NCI-H1417 (cell line): Measurements from ENCODE around the gene PVALEF.
A peak's percentile ranks its signal among the peaks of the same experiment; 100 is the strongest.
"Not testable (repeated sequence)": the region's sequence is repeated elsewhere in the genome, so short reads cannot be mapped to it uniquely, and the experiment has no call there.

ENCODE experiments used
- DNase-seq, 3 experiments: peaks; one replicate each; lab custom pipeline; 2025; lab: John Stamatoyannopoulos, UW

PVALEF gene

DNA sequence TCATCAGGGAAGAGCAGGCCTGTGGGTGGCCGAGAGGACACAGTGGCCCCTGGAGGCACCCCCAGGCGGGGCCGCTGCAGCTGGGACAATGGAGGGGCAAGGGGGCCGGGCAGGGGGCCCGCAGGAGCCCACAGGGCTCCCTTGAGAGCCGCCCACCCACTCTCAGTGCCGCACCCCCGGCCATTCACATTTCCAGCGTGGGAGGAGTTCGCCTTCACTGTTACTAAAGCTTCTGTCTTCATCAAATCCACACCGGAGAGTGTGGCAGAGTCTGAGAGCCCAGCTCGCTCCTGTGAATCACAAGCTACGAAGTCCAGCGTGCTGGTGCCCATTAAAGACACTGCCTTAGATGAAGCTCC is 20.9 kb upstream of the PVALEF start:
- DNase-seq: no peak

DNA sequence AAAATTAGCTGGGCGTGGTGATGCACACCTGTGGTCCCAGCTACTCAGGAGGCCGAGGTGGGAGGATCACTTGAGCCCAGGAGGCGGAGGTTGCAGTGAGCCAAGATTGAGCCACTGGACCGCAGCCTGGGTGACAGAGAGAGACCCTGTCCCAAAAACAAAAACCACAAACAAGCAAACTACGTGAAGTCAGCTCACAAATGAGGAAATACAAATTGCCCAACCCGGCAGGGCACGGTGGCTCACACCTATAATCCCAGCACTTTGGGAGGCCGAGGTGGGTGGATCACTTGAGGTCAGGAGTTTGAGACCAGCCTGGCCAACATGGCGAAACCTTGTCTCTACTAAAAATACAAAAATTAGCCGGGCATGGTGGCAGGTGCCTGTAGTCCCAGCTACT is 19.1 kb upstream of the PVALEF start:
- DNase-seq: not testable (repeated sequence)

DNA sequence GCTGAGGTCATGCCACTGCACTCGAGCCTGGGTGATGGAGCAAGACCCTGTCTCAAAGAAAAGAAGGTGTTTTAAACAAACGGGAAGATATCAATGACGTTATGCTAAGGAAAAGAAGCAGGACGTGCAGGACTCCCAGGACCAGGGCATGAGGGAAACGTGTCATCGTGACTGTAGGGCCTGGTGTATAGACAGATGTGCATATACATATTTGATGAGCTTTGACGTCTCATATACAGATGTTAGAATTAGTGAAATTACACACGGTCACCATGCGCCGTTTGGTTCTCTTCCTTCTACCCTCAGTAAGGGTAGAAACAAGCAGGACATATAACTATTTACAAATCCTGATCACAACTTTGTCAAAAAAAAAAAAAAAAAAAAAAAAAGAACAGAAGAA is 17.6 kb upstream of the PVALEF start:
- no peak for DNase-seq

DNA sequence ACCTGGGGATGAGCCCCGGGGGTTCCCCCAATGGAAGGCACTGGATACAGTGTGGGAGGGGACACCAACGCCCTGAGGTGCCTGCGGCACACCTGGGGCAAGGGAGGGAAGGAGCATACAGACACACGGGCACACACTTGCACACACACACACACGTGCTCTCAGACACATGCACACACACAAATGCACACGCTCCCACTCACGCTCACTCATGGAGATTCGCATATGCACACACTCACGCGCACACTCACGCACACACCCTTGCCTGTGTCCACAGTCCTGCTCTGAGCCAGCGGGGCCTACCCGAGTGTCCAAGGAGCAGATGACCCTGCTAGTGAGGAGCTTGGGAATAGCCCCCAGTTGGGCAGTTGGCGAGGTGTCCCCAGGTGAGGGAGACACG is 16.7 kb upstream of the PVALEF start:
- no peak for DNase-seq

DNA sequence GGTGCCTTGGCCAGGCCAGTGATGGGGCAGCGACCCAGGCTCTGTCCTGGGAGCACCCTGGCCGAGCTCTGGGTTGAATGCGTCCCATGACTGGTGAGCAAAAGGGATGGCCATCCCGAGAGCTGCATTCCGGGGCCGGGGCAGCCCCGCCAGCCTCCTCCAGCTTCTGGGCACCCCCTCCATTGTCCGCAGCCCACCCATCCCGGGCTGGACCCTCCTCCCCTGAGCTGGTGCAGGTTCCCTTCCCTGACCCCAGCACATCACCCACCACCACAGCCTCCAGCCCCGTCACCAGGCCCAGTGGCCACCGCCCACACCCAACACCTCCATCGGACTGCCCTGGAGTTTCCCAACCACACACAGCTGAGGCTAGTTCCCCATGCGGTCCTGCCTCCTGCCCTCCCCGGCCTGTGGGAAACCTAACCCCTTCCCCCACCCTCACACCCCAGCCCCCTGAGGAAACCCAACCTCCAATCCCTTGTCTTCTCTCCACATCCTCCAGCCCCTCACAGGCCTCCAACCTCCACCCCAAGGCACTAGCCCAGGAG is 16.2 kb upstream of the PVALEF start:
- no peak for DNase-seq

DNA sequence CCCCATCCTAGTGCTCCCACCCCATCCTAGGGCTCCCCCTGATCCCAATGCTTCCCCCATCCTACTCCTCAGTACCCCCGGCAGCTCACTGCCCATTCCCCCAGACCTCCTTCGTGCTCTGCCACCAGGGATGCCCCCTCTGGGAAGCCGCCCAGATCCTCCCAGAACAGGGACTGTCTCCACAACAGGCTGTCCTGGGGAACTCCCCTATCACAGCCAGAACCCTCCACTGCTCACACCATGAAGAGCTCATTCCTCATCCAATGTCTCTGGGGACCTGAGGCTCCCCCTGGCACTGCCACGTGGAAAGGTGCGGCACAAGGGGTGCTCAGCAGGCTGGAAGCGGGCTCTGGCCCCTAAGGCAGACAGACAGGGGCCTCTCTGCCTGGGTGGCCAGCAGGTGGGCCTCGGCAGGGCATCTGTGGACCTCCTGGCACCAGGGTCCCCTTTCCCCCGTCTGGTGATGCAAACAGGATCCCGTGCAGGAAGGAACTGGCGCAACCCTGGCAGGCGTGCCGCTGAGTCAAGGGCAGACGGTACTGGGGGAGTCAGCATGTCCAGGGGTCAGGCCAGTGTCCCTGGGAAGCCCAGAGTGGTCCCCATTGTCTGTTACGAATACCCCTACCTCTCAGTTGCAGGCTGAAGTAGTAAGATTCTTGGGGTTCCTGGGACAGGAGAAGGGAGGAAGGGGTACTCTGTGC is 14.8 kb upstream of the PVALEF start:
- no peak for DNase-seq

DNA sequence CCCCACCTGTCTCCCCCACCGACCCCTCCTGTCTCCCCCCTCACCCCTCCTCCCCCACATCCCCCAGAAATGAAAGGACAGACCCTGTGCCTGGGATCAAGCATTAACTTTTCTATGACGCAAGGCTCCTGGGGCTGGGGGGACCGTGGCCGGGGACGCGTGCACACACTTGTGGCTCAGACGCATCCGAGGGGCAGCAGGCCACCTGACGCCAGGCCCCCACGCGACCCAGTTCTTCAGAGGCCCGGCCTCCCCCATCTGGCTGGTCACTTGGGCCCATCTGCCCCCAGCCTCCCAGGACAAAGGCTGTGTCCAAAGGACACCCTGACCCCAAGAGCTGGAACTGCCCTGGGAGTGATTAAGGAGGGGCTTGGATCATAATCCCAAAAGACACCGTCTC is 14.0 kb upstream of the PVALEF start:
- DNase-seq: no peak

DNA sequence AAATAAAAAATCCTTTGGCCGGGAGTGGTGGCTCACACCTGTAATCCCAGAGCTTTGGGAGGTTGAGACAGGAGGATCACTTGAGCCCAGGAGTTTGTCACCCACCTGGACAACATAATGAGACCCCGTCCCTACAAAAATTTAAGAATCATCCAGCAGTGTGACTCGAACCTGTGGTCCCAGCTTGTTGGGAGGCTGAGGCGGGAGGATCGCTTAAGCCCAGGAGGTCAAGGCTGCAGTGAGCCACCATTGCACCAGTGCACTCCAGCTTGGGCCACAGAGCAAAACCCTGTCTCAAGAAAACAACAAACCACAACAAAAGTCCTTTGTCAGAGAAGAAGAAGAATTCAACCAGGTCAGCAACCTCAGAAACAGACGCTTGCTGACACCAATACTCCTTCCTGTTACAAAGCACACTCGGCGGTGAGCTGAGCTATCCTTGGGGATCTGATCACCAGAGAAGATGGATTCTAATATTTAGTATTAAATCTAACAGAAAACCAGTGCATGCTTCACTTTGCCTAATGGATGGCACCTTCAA is 12.9 kb upstream of the PVALEF start:
- DNase-seq: no peak

DNA sequence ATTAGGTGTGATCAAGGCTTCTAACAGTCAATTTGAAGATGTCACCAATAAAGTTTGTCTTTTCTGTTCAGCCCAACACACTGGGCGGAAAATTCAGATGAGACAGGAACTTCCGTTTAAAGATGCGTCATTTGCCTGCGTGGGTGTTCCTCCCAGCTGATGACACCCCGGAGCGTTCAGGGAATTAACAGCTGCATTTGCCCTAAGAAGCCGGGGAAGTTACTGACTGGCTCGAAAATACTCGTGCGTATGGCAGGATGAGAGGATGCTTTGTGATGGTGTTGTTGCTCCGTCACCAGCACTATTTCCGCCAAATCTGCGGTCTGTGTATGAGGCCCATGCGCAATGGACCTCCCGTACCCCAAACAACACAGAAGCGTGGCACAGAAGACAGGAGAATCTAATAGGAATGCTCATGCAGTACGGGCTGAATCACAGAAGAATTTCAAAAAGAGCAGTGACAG is 11.9 kb upstream of the PVALEF start:
- no peak for DNase-seq

DNA sequence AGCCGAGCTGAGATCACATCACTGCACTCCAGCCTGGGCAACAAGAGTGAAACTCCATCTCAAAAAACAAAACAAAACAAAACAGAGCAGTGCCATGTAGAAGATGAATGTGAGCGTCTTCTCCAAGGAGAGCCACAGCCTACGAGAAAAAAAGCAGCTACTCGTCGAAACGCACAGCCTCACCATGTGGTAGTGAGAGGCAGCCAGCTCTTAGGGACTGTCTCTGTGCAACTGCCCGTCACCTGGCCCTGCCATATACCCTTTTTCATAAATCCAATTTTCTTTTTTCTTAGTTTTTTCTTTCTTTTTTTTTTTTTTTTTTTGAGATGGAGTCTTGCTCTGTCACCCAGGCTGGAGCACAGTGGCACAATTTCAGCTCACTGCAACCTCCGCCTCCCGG is 11.3 kb upstream of the PVALEF start:
- not testable (repeated sequence) for DNase-seq

DNA sequence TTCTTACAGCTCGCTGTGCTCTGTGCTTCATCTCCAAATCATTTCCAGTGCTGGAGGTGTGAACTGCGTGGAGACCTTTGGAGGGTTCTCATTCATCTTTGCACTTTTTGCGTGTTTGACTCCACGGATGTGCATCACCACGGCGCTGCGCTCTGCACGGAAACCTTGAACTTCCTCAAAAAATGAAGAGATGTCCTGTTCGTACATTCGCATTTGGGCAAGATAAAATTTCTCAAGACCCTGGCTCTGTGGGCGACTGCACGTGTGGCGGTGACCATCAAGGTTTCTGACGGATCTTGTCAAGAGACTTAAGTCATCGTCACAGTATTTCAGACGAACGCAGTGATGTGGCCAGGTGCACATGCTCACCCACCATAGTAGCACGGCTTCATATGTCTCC is 10.3 kb upstream of the PVALEF start:
- DNase-seq: no peak

DNA sequence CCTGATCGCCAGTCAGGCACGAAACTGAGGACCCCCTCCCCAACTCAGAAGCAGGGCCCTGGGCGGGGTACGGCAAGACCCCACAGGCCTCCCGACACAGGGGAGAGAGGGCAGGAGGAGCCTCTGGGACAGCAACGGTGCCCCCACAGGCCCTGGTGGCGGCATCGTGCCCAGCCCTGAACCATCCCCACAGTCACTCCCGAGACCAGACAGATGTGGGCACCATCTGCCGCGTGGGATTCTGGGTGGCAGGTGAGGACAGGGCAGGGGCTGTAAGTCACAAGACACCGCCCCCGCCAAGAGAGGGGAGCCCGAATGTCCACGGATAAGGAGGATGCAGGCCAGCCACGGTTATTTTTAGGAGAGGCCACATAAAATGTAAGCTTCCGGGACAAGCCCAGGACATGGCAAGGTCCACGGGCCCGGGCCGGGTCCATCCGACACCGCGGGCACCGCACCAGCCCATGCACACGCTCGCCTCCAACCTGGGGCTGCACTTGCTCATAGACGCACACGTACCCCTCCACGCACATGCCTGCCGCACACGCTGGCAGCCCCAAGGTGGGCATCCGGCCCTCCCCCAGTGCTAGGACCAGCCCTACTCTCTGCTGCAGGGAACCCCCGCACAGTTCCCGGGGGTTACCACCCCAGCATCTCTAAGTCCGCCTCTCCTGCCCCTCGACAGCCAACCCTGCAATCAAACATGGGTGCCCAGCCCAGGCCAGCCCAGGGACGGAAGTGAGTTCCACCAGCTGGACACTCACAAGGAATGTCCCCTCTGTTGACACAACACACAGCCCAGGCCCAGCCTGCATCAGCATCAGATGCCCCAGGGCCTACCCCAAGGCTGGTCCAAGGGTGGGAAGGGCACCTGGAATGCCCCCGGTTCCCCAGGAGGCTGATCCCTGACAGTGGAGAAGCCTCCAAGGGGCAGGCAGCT is 8.2 kb upstream of the PVALEF start:
- DNase-seq: no peak

DNA sequence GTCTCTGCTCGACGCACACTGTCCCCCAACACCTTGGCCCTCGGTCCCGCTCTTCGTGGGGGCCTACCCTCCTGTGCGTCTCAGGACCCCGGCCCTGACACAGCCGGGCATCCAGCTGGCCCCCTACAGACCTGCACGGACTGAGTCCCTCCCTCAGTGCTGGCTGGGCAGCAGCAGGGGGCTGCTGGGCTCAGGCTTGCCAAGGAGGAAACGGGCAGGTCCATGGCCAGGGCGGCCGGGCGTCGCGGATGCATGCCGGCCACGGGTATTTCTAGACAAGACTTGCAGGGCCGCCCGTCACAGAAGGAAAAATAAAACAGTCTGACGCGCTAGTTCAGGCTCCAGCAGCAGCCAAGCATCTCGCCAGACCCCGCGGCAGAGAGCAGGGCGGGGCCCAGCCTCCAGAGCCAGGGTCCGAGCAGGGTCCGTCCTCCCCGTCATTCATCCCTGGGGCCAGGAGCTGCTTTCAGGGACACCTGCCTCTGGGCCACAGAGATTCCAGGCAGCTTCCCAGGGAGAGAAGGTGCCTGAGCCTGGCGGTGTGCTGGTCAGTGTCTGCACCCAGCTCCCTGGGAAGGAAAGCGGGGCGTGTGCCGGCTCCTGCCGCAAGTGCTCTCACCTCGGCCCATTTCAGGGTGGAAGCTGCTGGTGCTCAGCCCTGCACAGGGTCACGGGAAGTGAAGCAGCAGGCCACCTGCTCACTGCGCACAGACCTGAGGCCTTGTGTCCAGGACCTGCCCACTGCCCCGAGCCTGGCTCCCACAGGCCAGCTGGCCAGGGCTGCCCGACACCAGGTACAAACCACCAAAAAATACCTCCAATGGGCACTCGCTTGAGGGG is 7.2 kb upstream of the PVALEF start:
- DNase-seq: no peak

DNA sequence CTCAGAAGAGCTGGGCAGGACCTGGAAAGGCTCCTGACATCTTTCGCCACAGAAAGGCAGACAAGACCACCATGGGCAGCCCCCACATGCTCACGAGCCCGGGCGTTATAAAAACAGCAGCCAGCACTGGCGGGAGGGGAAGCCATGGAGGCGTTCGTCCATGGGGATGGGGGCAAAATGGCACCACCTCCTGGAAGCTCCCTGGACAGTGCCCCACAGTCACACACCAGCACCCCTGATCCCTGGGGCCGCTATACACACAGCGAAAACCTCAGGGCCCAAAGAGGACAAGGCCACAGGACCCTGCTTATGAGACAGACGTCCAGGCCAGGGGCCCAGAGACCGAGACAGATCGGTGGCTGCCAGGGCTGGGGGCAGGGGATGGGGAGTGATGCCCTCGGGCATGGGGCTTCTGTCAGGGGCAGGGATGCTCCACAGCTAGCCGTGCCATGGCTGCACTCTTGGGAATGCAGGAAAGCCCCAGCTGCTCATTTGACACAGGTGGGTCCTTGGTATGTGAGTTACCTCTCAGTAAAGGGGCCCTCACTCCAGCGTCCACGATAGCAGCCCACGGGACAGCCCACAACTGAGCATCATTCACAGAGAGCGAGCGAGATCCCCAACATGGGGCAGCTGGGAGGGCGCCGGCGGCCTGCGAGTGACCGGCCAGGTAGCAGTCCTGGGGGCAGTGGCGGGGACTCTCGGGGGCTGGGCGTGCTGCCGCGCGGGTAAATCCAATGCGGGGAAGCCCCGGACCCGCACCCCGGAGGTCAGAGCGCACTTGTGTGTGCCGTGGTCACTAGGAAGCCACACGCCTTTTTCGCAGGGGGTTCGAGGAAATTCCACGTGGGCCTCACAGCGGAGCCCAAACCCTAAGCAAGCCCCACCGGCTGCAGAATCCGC is 6.4 kb upstream of the PVALEF start:
- DNase-seq: no peak

DNA sequence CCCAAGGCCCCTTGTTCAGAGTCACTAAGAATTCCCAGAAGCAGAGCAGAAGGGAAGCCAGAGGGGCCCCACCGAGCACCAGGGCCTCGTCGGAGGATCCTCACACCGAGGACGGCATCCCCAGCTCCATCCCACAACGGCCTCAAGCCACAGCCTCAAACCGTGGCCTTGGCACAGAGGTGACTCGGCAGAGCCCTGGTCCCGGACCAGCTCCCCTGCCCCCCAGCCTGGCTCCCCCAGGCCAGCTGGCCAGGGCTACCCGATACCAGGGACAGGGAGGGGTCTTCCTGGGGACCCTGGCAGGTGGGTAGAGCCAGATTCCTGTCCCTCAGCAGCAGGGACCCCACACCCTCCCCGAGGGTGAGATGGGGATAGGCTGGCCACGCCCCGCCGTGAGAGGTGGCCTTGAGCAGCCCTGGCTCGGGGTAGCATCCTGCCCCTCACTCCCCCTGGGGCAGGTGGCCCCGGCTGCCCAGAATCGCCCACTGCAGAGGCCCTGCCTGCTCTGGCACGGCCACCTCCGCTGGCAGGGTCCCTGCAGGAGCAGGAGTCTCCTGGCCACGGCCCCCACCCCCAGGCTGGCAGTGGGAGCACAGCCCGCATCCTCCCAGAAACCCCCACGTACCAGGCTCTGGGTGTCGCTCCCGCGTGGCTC is 5.6 kb upstream of the PVALEF start:
- DNase-seq: no peak

DNA sequence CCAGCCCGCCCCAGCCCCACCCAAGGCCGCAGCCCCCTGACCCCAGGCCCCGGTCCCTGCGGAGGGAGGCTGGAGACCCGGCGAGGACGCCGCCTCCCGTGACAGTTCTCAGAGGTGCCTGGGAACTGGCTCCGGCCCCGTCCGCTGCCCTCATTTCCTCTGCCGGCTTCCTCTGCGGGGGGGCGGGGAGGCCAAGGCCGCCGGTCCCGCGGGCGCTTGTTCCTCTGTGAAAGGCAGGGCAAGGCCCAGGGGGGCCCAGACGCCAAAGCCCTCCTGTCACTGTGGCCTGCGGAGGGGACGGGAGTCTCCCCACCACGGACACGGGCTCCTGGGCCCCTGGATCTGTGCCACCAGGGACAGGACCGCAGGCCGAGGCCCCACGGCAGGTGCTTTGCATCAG is 5.0 kb upstream of the PVALEF start:
- no peak for DNase-seq

DNA sequence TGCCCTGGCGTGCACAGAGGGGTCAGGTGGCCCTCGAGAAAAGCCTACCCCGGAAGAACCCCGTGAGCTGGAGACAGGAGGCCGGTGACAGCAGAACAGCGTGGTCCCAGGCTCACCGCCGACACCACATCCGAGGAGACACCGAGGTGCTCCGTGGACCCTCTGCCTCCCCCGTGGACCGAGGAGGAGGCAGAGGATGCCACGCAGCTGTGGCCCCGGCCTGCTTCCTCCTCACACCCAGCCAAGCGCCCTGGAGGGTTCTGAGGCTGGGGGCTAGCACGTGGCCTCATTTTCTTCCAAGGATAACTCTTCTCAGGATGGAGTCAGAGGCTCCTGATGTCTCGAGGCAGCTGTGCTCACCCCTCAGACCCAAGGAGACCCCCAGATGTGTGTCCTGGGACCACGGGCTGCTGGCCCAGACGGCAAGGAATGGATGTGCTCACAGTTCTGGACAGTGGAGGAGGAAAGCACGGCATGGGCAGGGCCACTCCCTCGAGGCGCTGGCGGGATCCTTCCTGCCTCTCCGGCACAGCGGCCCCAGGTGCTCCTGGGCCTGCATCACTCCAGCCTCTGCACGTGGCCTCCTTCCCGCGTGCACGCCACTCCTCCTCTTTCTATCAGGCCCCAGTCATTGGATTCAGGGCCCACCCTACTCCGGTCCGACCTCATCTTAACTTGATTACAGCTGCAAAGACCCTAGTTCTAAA is 4.4 kb upstream of the PVALEF start:
- no peak for DNase-seq

DNA sequence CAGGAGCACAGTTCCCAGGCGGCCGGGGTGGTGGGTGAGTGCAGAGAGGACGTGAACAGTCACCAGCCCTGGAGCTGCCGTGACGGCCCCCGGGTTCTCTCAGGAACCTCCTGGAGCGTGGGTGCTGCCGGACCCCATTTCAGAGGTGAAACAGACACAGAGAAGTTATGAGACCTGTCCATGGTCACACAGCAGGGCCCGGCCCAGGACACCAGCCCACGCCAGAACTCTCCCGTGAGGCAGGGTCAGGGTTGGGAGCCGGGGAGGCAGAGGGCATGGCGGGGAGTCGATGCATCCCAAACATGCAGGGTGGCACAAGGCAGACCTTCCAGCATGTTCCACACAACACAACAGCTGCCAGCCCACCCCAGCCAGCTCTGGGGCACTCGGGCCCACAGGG is 3.8 kb upstream of the PVALEF start:
- no peak for DNase-seq

DNA sequence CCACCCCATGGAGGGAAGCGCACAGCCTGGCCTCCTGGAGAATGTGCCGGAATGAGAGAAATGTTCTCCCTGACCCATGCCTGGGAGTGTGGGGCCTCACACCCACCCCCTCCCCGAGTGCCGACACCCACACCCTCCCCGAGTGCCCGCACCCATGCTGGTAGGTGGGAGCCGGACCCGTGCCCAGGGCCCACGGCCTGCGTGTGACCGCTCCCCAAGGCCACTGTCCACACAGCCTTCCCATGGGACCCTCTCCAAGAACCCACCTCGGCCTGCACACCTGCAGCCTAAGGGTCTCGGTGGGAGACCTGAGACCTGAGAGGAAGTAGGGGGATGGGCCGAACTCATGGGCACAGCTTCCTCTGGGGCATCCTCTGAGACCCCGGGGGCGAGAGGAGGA is 3.3 kb upstream of the PVALEF start:
- DNase-seq: peak in 1 of 3 experiments; percentile 7

DNA sequence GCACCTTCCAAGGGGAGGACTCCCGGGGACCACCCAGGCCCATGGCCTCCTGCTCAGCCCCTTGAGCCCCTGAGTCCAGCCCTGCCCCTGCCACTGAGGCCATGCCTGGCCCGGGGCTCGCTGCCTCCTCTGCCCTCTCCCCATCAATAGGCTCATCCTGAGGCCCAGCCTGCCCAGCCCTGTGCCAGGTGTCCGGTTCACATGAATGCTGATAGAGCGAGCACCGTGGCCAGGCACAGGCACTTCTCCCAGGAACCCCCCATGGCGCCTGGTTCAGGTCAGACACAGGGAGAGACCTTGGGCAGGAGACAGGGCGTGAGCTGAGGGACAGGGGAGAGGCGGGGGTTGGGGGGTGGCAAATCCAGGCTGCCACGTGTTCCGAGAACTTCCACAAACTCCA is 2.8 kb upstream of the PVALEF start:
- DNase-seq: no peak
